ENCODE measurements around the gene ABCD4. TPM values are rescaled to one million over a fixed set of nuclear protein-coding genes. Genes with fewer than 3 reads are reported as not detected.

The ABCD4 gene
- 20.8 and 21.0 TPM in 2 replicates for polyA plus RNA-seq (2013)

DNA sequence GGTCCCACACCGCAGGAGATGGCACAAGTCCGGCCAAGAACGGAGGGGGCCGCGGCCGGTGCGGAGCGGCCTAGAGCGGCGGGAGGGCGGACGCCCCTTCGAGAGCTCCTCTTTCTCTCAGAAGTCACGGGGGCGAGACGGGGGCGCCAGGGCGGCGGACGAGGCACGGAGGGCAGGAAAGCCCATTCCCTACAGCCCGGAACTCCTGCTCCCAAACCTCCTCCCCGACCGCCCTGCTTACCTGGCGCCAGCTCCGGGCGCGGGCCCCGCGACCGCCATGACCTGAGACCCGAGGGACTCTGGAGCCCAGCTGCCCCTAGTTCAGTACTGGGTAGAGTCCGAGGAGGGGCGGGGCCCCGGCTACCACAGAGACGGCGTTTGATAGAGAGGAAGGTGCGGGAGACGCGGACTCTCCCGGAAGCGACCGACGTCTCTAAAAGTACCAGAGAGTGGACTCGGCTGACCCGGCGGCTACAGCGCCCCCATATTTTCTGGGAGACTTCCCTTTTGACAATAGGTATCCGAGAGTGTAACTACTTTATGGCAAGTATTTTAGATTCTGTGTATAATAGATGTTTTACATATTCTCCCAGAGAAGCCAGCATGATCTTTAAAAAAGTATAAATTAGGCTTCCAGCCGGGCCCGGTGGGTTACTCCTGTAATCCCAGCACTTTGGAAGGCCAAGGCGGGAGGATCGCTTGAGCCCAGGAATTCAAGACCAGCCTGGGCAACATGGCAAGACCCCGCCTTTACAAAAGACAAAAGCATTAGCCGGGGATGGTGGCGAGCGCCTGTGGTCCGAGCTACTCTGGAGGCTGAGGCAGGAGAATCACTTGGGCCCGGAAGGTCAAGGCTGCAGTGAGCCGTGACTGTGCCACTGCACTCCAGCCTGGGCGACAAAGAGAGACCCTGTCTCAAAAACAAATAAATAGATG is at the start of gene ABCD4:
Gene ABCD4, minus strand, starts transcription at position 301 of the 936 bp plus-strand sequence. Its CDS starts 22 bp downstream, at position 279.
- Histone ChIP-seq H3K4ac (ENCODE audit: low read depth, low read length) (peak within 1 kb of the TSS; percentile 90), H2BK12ac (ENCODE audit: low read length) (no peak within 1 kb of the TSS), H3K23ac (ENCODE audit: low read length) (no peak within 1 kb of the TSS), H3K9ac (ENCODE audit: low read length) (peak within 1 kb of the TSS; percentile 96), H3K18ac (ENCODE audit: low read length) (peak within 1 kb of the TSS; percentile 96), H3K4me2 (ENCODE audit: low read length) (peak within 1 kb of the TSS; percentile 78), H3K4me1 (ENCODE audit: control insufficient read depth in 1 of 2, insufficient read depth in 2 of 2, low read length in 2 of 2) (peaks cover 0 to 7% of the 10 kb centered on the region in 2 experiments), H3K79me2 (ENCODE audit: control insufficient read depth, insufficient read depth, low read length, poor library complexity) (peaks cover 8% of the 10 kb centered on the region), H3K79me1 (ENCODE audit: low read length) (peaks cover 4% of the 10 kb centered on the region), H4K8ac (ENCODE audit: low read depth, low read length) (peak within 1 kb of the TSS; percentile 96), H2BK5ac (ENCODE audit: low read depth, low read length, poor library complexity) (peak within 1 kb of the TSS; percentile 80), H4K91ac (ENCODE audit: low read depth, low read length) (peak within 1 kb of the TSS; percentile 90), H3K4me3 (ENCODE audit: low read depth, low read length) (peak within 1 kb of the TSS; percentile 97), H3K14ac (ENCODE audit: low read length) (peak within 1 kb of the TSS; percentile 98), H3K27me3 (ENCODE audit: insufficient read depth, low read length) (no peaks in the 10 kb centered on the region), H3K9me3 (ENCODE audit: insufficient read depth, low read depth, low read length) (no peaks in the 10 kb centered on the region), H3K27ac (ENCODE audit: low read depth, low read length) (peak within 1 kb of the TSS; percentile 76), H4K12ac (ENCODE audit: low read depth, low read length) (peak within 1 kb of the TSS; percentile 94), H2AFZ (ENCODE audit: insufficient read depth, low read length, poor library complexity) (peak within 1 kb of the TSS; percentile 96), H2AK5ac (ENCODE audit: low read length) (peak within 1 kb of the TSS; percentile 35), H3K36me3 (ENCODE audit: control insufficient read depth in 1 of 2, insufficient read depth in 2 of 2, low read length in 2 of 2) (peaks cover 9 to 12% of the 10 kb centered on the region in 2 experiments), H2BK120ac (ENCODE audit: insufficient read depth, low read length, poor library complexity) (peak within 1 kb of the TSS; percentile 88)
- DNase-seq, result peak; percentile 91 to 92
- WGBS (ENCODE audit: extremely low coverage, insufficient coverage, insufficient read length), result no CpG with 5 or more reads among the region's 61 CpGs

DNA sequence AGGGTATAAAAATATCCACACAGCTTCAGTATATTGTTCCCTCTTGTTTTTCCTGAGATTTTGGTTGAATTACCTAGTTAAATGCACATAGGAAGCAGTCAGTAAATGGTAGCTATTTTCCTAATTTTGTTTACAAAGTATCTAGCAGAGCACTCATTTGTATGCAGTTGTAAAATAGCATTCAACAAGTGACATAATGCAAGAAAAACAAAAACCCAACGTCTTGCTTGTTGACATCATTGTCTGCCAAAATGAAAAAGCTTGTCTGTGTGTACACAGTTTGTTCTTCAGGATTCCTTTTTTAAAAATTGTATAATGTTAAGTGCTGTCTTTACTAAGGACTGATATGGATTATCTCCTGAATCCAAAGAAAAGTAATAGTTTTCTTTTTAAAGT is 48.2 kb upstream of the ABCD4 start:
- Histone ChIP-seq H2BK12ac (ENCODE audit: low read length) (no peak overlapping the region), H3K18ac (ENCODE audit: low read length) (no peak overlapping the region), H3K27me3 (ENCODE audit: insufficient read depth, low read length) (no peaks in the 10 kb centered on the region), H2AK5ac (ENCODE audit: low read length) (no peak overlapping the region), H3K4me2 (ENCODE audit: low read length) (no peak overlapping the region), H3K9me3 (ENCODE audit: insufficient read depth, low read depth, low read length) (no peaks in the 10 kb centered on the region), H2AFZ (ENCODE audit: insufficient read depth, low read length, poor library complexity) (no peak overlapping the region), H4K8ac (ENCODE audit: low read depth, low read length) (no peak overlapping the region), H3K79me1 (ENCODE audit: low read length) (no peaks in the 10 kb centered on the region), H3K79me2 (ENCODE audit: control insufficient read depth, insufficient read depth, low read length, poor library complexity) (no peaks in the 10 kb centered on the region), H2BK120ac (ENCODE audit: insufficient read depth, low read length, poor library complexity) (no peak overlapping the region), H3K14ac (ENCODE audit: low read length) (no peak overlapping the region), H4K91ac (ENCODE audit: low read depth, low read length) (no peak overlapping the region), H3K36me3 (ENCODE audit: control insufficient read depth in 1 of 2, insufficient read depth in 2 of 2, low read length in 2 of 2) (no peaks in the 10 kb centered on the region), H4K12ac (ENCODE audit: low read depth, low read length) (no peak overlapping the region), H3K4me3 (ENCODE audit: low read depth, low read length) (no peak overlapping the region), H3K9ac (ENCODE audit: low read length) (no peak overlapping the region), H3K23ac (ENCODE audit: low read length) (no peak overlapping the region), H3K4ac (ENCODE audit: low read depth, low read length) (no peak overlapping the region), H2BK5ac (ENCODE audit: low read depth, low read length, poor library complexity) (no peak overlapping the region), H3K27ac (ENCODE audit: low read depth, low read length) (no peak overlapping the region), H3K4me1 (ENCODE audit: control insufficient read depth in 1 of 2, insufficient read depth in 2 of 2, low read length in 2 of 2) (peaks cover 7 to 13% of the 10 kb centered on the region in 2 experiments)
- DNase-seq, result no peak
- WGBS (ENCODE audit: extremely low coverage, insufficient coverage, insufficient read length), result no CpG with 5 or more reads among the region's 1 CpG

DNA sequence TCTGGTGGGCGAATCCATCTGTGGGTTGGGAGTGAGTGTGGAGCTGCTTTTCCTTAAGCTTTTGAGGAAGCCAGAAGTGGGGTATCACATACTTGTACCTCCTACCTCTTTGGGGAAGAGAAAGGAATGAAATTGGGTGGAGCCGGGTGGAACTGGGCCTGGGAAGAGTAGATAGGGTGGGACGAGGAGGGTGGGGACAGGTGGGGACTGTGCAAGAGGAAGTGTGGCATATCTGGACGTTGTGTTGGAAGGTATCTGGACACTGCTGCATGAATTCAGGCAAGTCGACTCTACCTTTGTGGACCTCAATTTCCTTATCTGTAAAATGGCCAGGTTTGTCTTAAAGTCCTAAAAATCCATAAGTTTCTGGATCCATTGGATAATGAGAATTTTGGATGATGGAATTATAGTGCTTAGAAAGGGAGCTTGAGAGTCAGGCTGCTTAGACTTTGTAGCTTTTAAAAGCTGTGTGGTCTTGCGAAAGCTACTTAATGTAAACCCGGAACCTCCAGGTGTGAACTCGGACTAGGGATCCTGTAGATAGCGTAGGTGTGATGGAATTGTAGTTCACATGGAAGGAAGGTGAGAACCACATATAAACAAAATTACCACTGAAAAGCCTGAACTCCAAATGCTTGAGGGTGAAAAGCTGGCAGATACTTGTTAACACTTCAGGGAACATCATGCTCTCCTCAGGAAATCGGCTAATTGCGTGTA is 47.6 kb upstream of the ABCD4 start:
- Histone ChIP-seq H3K9me3 (ENCODE audit: insufficient read depth, low read depth, low read length) (no peaks in the 10 kb centered on the region), H3K14ac (ENCODE audit: low read length) (no peak overlapping the region), H2AK5ac (ENCODE audit: low read length) (no peak overlapping the region), H4K12ac (ENCODE audit: low read depth, low read length) (no peak overlapping the region), H4K91ac (ENCODE audit: low read depth, low read length) (no peak overlapping the region), H2AFZ (ENCODE audit: insufficient read depth, low read length, poor library complexity) (no peak overlapping the region), H3K79me1 (ENCODE audit: low read length) (no peaks in the 10 kb centered on the region), H3K36me3 (ENCODE audit: control insufficient read depth in 1 of 2, insufficient read depth in 2 of 2, low read length in 2 of 2) (no peaks in the 10 kb centered on the region), H3K9ac (ENCODE audit: low read length) (no peak overlapping the region), H3K27me3 (ENCODE audit: insufficient read depth, low read length) (no peaks in the 10 kb centered on the region), H2BK120ac (ENCODE audit: insufficient read depth, low read length, poor library complexity) (no peak overlapping the region), H3K4me1 (ENCODE audit: control insufficient read depth in 1 of 2, insufficient read depth in 2 of 2, low read length in 2 of 2) (peaks cover 7 to 13% of the 10 kb centered on the region in 2 experiments), H3K4me3 (ENCODE audit: low read depth, low read length) (no peak overlapping the region), H3K4ac (ENCODE audit: low read depth, low read length) (no peak overlapping the region), H2BK5ac (ENCODE audit: low read depth, low read length, poor library complexity) (no peak overlapping the region), H4K8ac (ENCODE audit: low read depth, low read length) (no peak overlapping the region), H3K27ac (ENCODE audit: low read depth, low read length) (no peak overlapping the region), H3K79me2 (ENCODE audit: control insufficient read depth, insufficient read depth, low read length, poor library complexity) (no peaks in the 10 kb centered on the region), H3K4me2 (ENCODE audit: low read length) (no peak overlapping the region), H3K18ac (ENCODE audit: low read length) (no peak overlapping the region), H2BK12ac (ENCODE audit: low read length) (no peak overlapping the region), H3K23ac (ENCODE audit: low read length) (no peak overlapping the region)
- no CpG with 5 or more reads among the region's 11 CpGs for WGBS (ENCODE audit: extremely low coverage, insufficient coverage, insufficient read length)
- DNase-seq, result no peak

DNA sequence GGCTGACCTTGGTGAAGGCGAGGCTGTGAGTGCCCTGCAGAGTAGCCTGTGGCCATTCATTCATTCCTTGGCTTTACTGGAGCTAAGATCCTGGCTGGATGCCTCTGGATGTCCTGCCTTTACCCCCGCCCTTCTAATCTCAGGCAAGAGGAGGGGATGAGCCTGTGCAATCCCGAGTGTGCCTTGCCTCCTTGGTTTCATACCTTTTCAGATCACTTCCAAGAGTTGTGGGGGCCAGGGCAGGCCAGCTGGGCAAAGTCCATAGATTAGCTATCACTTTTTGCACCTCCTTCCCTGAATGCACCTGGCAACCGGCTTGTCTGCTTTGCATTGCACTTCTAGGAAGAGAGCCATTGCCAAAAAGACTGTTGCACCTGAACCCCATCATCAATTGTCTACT is 47.0 kb upstream of the ABCD4 start:
- H3K14ac ChIP-seq (ENCODE audit: low read length), result no peak overlapping the region
- no peaks in the 10 kb centered on the region for H3K27me3 ChIP-seq (ENCODE audit: insufficient read depth, low read length)
- no peak overlapping the region for H3K27ac ChIP-seq (ENCODE audit: low read depth, low read length)

More for the DNA sequence above, 47.0 kb upstream of the ABCD4 start:
- Histone ChIP-seq H2BK12ac (ENCODE audit: low read length) (no peak overlapping the region), H2BK5ac (ENCODE audit: low read depth, low read length, poor library complexity) (no peak overlapping the region), H3K4ac (ENCODE audit: low read depth, low read length) (no peak overlapping the region), H3K9ac (ENCODE audit: low read length) (no peak overlapping the region), H3K18ac (ENCODE audit: low read length) (no peak overlapping the region), H2BK120ac (ENCODE audit: insufficient read depth, low read length, poor library complexity) (no peak overlapping the region), H3K4me2 (ENCODE audit: low read length) (no peak overlapping the region), H3K4me1 (ENCODE audit: control insufficient read depth in 1 of 2, insufficient read depth in 2 of 2, low read length in 2 of 2) (peaks cover 7 to 13% of the 10 kb centered on the region in 2 experiments), H2AK5ac (ENCODE audit: low read length) (no peak overlapping the region), H3K79me1 (ENCODE audit: low read length) (no peaks in the 10 kb centered on the region), H3K79me2 (ENCODE audit: control insufficient read depth, insufficient read depth, low read length, poor library complexity) (no peaks in the 10 kb centered on the region), H3K36me3 (ENCODE audit: control insufficient read depth in 1 of 2, insufficient read depth in 2 of 2, low read length in 2 of 2) (no peaks in the 10 kb centered on the region), H4K12ac (ENCODE audit: low read depth, low read length) (no peak overlapping the region), H4K91ac (ENCODE audit: low read depth, low read length) (no peak overlapping the region), H3K23ac (ENCODE audit: low read length) (no peak overlapping the region), H3K9me3 (ENCODE audit: insufficient read depth, low read depth, low read length) (no peaks in the 10 kb centered on the region), H2AFZ (ENCODE audit: insufficient read depth, low read length, poor library complexity) (no peak overlapping the region), H4K8ac (ENCODE audit: low read depth, low read length) (no peak overlapping the region), H3K4me3 (ENCODE audit: low read depth, low read length) (no peak overlapping the region)
- no peak for DNase-seq
- WGBS (ENCODE audit: extremely low coverage, insufficient coverage, insufficient read length), result no CpG with 5 or more reads among the region's 4 CpGs
